ENCODE results near the gene EGFR. TPM values are rescaled to one million over a fixed set of nuclear protein-coding genes. Genes with fewer than 3 reads are reported as not detected.

EGFR gene
- total RNA-seq, 2 donors from 2014 or later: 21.1 to 22.5 TPM

DNA sequence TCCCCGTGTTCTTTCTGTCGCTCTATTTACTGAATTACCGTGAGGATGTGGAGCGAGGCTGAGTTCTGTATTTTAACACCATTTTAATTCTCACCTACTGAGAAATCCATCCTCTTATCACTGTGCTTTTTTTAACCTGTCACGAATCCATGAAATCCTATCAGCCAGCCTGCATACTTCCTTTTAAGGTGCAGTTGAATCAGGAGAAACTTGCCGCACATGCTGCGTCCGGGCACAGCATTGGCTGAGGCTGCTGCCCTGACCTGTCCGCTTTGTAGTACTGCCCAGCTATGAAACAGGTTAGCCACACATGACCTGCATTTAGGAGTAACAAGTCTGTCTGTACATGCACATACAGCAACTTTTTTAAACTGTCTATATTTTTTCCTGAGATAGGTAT is 82.5 kb downstream of the EGFR start:
- Histone ChIP-seq H3K4me1 (peaks cover 0 to 54% of the 10 kb centered on the region in 2 donors), H3K4me3 (peak overlapping the region in 1 of 2 donors; percentile 12), H3K36me3 (no peaks in the 10 kb centered on the region), H3K27me3 (no peaks in the 10 kb centered on the region), H3K27ac (peak overlapping the region; percentile 86 to 87), H3K9me3 (no peaks in the 10 kb centered on the region)
- DNase-seq (ENCODE audit: low spot score): no peak
- TF ChIP-seq, protein P1, sequence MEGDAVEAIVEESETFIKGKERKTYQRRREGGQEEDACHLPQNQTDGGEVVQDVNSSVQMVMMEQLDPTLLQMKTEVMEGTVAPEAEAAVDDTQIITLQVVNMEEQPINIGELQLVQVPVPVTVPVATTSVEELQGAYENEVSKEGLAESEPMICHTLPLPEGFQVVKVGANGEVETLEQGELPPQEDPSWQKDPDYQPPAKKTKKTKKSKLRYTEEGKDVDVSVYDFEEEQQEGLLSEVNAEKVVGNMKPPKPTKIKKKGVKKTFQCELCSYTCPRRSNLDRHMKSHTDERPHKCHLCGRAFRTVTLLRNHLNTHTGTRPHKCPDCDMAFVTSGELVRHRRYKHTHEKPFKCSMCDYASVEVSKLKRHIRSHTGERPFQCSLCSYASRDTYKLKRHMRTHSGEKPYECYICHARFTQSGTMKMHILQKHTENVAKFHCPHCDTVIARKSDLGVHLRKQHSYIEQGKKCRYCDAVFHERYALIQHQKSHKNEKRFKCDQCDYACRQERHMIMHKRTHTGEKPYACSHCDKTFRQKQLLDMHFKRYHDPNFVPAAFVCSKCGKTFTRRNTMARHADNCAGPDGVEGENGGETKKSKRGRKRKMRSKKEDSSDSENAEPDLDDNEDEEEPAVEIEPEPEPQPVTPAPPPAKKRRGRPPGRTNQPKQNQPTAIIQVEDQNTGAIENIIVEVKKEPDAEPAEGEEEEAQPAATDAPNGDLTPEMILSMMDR (IDR thresholded peaks at IDR 0.05): no peak

DNA sequence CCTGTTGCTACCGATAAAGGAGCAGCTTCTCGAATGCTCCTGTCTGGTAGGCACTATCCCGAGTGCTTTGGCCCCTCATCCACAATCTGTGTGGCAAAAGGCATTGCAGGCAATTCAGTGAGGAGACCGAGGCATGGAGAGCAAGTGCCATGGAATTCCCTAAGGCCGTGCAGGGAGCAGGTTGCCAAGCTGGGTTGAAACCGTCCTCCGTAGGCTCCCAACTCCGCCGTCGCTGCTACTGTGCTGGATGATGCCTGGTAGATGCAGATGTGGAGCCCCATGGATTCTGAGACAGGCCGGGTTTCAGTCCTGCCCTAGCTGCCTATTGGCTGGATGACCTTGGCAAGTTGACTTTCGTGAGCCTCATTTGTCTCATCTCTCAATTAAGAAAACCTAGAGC is 85.3 kb downstream of the EGFR start:
- Histone ChIP-seq H3K4me1 (peaks cover 0 to 43% of the 10 kb centered on the region in 2 donors), H3K4me3 (no peak overlapping the region)

DNA sequence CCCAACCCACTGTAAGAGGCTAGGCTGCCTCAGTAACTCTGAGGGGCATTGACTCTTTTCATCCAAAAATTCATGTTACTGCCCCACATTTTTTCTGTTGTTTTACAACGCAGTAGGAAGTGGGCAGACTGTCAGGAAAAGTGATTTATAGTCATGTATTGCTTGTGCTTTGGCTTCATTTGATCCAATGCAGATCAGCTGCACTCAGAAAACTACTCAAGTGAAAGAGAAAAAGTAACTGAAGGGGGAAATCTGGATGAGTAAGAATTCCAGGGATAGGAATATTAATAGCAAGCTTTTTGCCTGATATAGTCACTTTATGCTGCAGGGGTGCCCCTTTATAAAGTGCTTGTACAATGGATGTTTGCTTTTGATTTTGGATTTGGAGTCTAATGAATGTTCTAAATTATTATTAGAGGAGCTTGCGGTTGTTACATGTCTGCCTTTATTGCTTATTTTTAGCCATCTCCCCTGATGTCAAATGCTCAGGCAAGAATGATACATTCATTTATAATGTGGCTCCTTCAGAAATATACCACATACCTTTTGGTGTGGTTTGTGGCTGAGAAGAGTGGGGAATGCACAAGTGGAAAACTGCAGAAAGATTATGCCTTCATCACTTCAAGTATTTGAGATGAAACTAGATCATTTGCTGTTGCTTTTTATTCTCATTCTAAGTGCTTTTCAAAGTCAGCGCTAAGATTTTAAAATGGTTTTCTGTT is 86.1 kb downstream of the EGFR start:
- no peak for DNase-seq (ENCODE audit: low spot score)
- no peak overlapping the region for H3K4me3 ChIP-seq
- no peaks in the 10 kb centered on the region for H3K9me3 ChIP-seq
- H3K36me3 ChIP-seq: no peaks in the 10 kb centered on the region
- TF ChIP-seq, protein P1 (IDR thresholded peaks at IDR 0.05): no peak
- H3K27ac ChIP-seq: no peak overlapping the region
- peaks cover 0 to 42% of the 10 kb centered on the region in 2 donors for H3K4me1 ChIP-seq
- H3K27me3 ChIP-seq: no peaks in the 10 kb centered on the region

More for the DNA sequence above, 85.3 kb downstream of the EGFR start:
- H3K27ac ChIP-seq: no peak overlapping the region
- TF ChIP-seq, protein P1 (IDR thresholded peaks at IDR 0.05): no peak
- no peak for DNase-seq (ENCODE audit: low spot score)
- no peaks in the 10 kb centered on the region for H3K27me3 ChIP-seq
- H3K9me3 ChIP-seq: no peaks in the 10 kb centered on the region
- no peaks in the 10 kb centered on the region for H3K36me3 ChIP-seq

DNA sequence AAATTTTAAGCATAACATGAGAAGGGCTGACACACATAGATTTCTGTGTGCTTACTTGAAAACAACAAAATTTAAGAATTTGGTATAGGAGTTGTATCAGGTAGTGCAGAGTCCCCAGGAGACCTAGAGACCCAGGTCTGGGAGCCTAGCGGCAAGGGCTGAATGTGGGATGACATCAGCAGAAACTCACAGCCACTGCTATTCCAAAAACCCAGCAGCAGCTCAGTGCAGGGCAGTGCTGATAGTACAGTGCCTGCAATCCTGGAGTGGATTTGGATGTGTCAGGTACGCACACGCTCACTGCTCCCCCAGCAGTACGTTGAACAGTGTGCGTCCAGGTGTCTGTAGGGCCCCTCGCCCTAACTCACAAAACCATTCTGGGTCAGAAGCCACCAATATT is 87.1 kb downstream of the EGFR start:
- H3K27ac ChIP-seq: no peak overlapping the region
- TF ChIP-seq, protein P1 (IDR thresholded peaks at IDR 0.05): no peak
- H3K4me3 ChIP-seq: no peak overlapping the region
- H3K4me1 ChIP-seq: peaks cover 0 to 42% of the 10 kb centered on the region in 2 donors
- no peaks in the 10 kb centered on the region for H3K27me3 ChIP-seq
- no peak for DNase-seq (ENCODE audit: low spot score)
- no peaks in the 10 kb centered on the region for H3K9me3 ChIP-seq
- H3K36me3 ChIP-seq: no peaks in the 10 kb centered on the region

DNA sequence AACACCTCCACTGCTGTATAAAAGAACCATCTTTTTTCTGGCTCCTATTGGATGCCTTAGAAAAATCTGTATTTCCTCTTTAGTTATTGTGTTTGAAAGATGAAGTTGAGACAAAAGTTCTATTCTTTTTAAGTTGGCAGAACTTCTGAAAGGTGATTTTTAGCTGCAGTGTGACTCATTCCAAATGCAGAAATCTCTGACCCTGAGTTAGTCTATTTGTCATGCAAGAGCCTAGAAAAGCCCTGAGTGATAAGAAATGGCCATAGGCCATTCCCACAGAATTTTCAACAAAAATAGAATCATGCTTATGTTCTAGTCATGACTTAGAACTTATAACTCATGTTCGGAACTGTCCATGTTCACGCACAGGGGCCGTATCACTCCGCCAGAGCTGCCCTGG is 89.1 kb downstream of the EGFR start:
- DNase-seq (ENCODE audit: low spot score): no peak
- Histone ChIP-seq H3K27ac (no peak overlapping the region), H3K4me1 (peaks cover 0 to 34% of the 10 kb centered on the region in 2 donors)

More for the DNA sequence above, 89.1 kb downstream of the EGFR start:
- no peaks in the 10 kb centered on the region for H3K27me3 ChIP-seq
- TF ChIP-seq, protein P1 (IDR thresholded peaks at IDR 0.05): no peak
- no peak overlapping the region for H3K4me3 ChIP-seq
- H3K9me3 ChIP-seq: no peaks in the 10 kb centered on the region
- H3K36me3 ChIP-seq: no peaks in the 10 kb centered on the region
